HG03196 (cell line): Measurements from ENCODE around the gene PLEKHG7.
"Not testable (repeated sequence)": the region's sequence is repeated elsewhere in the genome, so short reads cannot be mapped to it uniquely, and the experiment has no call there.

Experiments used
- ATAC-seq: cut with Tn5 transposase; IDR thresholded peaks from one replicate; pipeline ENCODE4 v1.9.1; 2021; ENCODE audit not compliant: unreplicated experiment

PLEKHG7 gene

GRCh38 chr12:92745856-92746550 is 43.2 kb downstream of the PLEKHG7 start:
- no peak for ATAC-seq

- no peak for ATAC-seq
Observed at GRCh38 chr12:92747151-92747550, 44.4 kb downstream of the PLEKHG7 start.

- ATAC-seq: not testable (repeated sequence)
Observed at GRCh38 chr12:92749691-92750090, 46.9 kb downstream of the PLEKHG7 start.

- no peak for ATAC-seq
Observed at GRCh38 chr12:92753976-92754885, 51.4 kb downstream of the PLEKHG7 start.

GRCh38 chr12:92756898-92757596 is 54.3 kb downstream of the PLEKHG7 start:
- no peak for ATAC-seq

- ATAC-seq: no peak
Observed at GRCh38 chr12:92757597-92758121, 54.9 kb downstream of the PLEKHG7 start.

- no peak for ATAC-seq
Observed at GRCh38 chr12:92759634-92760268, 57.0 kb downstream of the PLEKHG7 start.

- ATAC-seq: no peak
Observed at GRCh38 chr12:92762773-92763172, 60.0 kb downstream of the PLEKHG7 start.

- no peak for ATAC-seq
Observed at GRCh38 chr12:92764831-92765230, 62.0 kb downstream of the PLEKHG7 start.

- ATAC-seq: no peak
Observed at GRCh38 chr12:92765871-92766270, 63.1 kb downstream of the PLEKHG7 start.

- peak; percentile 80 for ATAC-seq
Observed at GRCh38 chr12:92769124-92769901, 66.5 kb downstream of the PLEKHG7 start.

- ATAC-seq: no peak
Observed at GRCh38 chr12:92771001-92771400, 68.2 kb downstream of the PLEKHG7 start.

- no peak for ATAC-seq
Observed at GRCh38 chr12:92775416-92775815, 72.6 kb downstream of the PLEKHG7 start.

GRCh38 chr12:92778525-92778924 is 75.7 kb downstream of the PLEKHG7 start:
- no peak for ATAC-seq

GRCh38 chr12:92779902-92780301 is 77.1 kb downstream of the PLEKHG7 start:
- no peak for ATAC-seq

GRCh38 chr12:92784356-92784755 is 81.6 kb downstream of the PLEKHG7 start:
- no peak for ATAC-seq

GRCh38 chr12:92784797-92785562 is 82.2 kb downstream of the PLEKHG7 start:
- ATAC-seq: peak; percentile 88

- no peak for ATAC-seq
Observed at GRCh38 chr12:92785563-92785950, 82.8 kb downstream of the PLEKHG7 start.

- no peak for ATAC-seq
Observed at GRCh38 chr12:92786045-92786444, 83.3 kb downstream of the PLEKHG7 start.
